ENCODE measurements around the gene RRH. TPM values are rescaled to one million over a fixed set of nuclear protein-coding genes. Genes with fewer than 3 reads are reported as not detected.
A peak's percentile ranks its signal among the peaks of the same experiment; 100 is the strongest.

Gene RRH
- total and polyA plus RNA-seq, 11 donors: 0.06 to 0.21 TPM; not detected in 9

DNA sequence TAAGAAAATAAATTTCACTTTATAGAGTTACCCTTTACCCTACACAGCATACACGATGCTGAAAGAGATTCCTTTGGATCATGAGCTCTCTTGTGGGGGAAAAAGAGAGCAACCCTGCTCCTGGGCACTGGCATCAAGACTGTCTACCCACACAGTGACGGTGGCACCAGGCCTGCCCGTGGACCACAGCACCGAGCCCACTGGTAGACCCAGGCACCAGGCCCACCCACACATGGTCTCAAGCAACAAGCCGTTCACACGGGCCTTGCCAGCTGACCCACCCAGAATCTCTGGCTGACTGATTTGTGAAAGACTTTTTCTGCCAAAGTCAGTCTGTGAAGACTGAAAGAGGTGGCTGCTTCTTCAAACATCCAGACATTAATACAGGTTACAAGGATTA lies 32.7 kb upstream of the RRH start:
- no peak for DNase-seq
- intact Hi-C loops (cut with DNase I): loop anchor here in 1 of 10 donors (10.0 kb wide), 1 partner anchor 50 kb away; no protein-coding TSS in a partner anchor
- WGBS, 4 donors: 81 to 92% (median 91%) methylated on average over 6 of the region's 6 CpGs
- peaks cover 0 to 3% (median 0%) of the 10 kb centered on the region in 9 donors for H3K36me3 ChIP-seq
- H3K4me1 ChIP-seq: no peaks in the 10 kb centered on the region
- TF ChIP-seq POLR2A (IDR thresholded peaks at IDR 0.05): no peak
- TF ChIP-seq, protein P1, sequence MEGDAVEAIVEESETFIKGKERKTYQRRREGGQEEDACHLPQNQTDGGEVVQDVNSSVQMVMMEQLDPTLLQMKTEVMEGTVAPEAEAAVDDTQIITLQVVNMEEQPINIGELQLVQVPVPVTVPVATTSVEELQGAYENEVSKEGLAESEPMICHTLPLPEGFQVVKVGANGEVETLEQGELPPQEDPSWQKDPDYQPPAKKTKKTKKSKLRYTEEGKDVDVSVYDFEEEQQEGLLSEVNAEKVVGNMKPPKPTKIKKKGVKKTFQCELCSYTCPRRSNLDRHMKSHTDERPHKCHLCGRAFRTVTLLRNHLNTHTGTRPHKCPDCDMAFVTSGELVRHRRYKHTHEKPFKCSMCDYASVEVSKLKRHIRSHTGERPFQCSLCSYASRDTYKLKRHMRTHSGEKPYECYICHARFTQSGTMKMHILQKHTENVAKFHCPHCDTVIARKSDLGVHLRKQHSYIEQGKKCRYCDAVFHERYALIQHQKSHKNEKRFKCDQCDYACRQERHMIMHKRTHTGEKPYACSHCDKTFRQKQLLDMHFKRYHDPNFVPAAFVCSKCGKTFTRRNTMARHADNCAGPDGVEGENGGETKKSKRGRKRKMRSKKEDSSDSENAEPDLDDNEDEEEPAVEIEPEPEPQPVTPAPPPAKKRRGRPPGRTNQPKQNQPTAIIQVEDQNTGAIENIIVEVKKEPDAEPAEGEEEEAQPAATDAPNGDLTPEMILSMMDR (IDR thresholded peaks at IDR 0.05): no peak
- H3K27ac ChIP-seq: no peak overlapping the region
- no peak overlapping the region for H3K4me3 ChIP-seq
- no peaks in the 10 kb centered on the region for H3K27me3 ChIP-seq
- peaks cover 0 to 55% (median 8%) of the 10 kb centered on the region in 12 donors for H3K9me3 ChIP-seq
- ATAC-seq: no peak

DNA sequence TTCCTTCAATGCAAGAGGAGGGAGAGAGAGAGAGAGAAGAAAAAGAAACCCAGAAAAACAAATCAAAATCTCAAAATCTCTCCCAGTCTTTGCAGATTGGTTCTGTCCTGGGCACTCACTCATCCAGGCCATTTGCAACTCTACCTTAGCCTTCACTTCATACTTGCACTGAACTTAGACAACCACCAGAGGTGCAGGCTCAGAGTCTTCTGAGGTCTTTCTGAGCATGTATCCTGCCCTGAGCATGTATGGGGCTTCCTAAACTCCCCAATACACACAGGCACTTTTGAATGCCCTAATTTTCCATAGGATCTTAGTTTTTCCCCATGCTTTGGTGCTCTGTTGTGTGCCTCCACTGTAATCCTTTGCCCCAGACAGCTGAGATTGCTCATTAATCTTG lies 28.9 kb upstream of the RRH start:
- ATAC-seq (no peak), DNase-seq (no peak)
- Histone ChIP-seq H3K4me3 (no peak overlapping the region), H3K9me3 (peaks cover 0 to 44% (median 8%) of the 10 kb centered on the region in 12 donors), H3K27me3 (no peaks in the 10 kb centered on the region), H3K36me3 (peaks cover 0 to 3% (median 0%) of the 10 kb centered on the region in 9 donors), H3K27ac (no peak overlapping the region), H3K4me1 (peaks cover 0 to 7% (median 0%) of the 10 kb centered on the region in 12 donors)
- TF ChIP-seq POLR2A (IDR thresholded peaks at IDR 0.05): no peak
- TF ChIP-seq, protein P1 (IDR thresholded peaks at IDR 0.05): no peak
- intact Hi-C loops (cut with DNase I): loop anchor here in 1 of 10 donors (10.0 kb wide), 1 partner anchor 54 kb away; no protein-coding TSS in a partner anchor

DNA sequence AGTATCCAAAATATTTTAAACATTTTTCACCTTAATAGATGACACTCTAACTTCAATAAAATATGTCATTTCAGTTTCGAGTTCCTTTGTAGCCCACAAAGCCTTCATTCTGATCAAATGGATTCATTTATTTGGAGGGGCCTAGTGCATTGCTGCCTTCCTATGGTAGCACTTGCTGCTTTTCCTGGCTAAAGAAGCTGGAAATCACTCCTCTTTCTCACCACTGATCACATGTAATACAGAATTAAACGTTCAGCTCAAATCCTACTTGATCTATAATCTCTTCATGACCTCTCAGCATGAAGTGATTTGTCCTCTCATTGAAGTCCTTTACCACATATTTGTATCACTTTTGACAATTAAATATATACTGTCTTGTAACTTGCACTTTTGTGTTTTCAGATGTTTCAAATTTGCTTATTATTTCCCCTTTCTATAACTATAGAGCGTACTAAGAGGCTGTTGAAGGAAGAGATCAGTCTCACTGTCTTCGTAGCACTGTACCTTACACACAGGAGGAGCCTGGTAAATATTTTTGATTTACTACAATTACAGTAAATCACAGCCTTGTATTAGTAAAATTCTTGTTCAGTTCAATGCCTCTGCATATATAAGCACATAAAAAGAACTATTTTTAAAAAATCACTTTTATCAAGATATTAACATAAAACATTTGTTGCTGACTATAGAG lies 26.5 kb upstream of the RRH start:
- ATAC-seq: no peak
- no peak for TF ChIP-seq POLR2A (IDR thresholded peaks at IDR 0.05)
- TF ChIP-seq, protein P1 (IDR thresholded peaks at IDR 0.05): no peak
- WGBS, 4 donors: 51 to 62% (median 55%) methylated on average over 4 of the region's 4 CpGs

DNA sequence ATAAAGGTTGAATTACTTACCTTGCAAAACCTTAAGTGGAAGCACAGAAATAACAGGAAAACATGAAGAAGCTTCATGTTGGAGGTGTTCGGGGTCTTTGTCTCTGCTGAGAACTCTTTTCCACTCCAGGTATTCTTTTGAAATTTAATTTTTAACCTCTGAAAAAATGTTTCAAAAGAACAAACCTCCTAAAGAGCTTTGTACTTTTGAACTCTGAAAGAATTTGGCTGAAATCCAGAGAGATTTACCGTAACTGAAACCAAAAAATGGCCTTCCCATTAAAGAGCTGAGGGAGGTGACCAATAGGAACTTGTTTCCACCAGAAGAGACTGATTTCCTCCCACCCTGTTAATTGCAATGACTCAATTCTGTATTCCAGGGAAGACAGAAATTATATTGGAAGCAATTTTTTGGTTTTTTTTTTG lies 25.9 kb upstream of the RRH start, which contains the start of gene CFI:
Gene CFI, minus strand, starts transcription at position 105 of the 425 bp plus-strand sequence. Its CDS starts 28 bp downstream, at position 77.
- Histone ChIP-seq H3K27me3 (no peaks in the 10 kb centered on the region), H3K4me1 (peaks cover 0 to 7% (median 0%) of the 10 kb centered on the region in 12 donors), H3K36me3 (no peaks in the 10 kb centered on the region), H3K9me3 (peaks cover 0 to 16% (median 0%) of the 10 kb centered on the region in 12 donors), H3K4me3 (peak within 1 kb of the TSS in 11 of 12 donors; percentile 14 to 59 (median 43)), H3K27ac (peak within 1 kb of the TSS in 11 of 12 donors; percentile 10 to 62 (median 52))
- intact Hi-C loops (cut with DNase I): loop anchor here in 2 of 10 donors (2.0 to 10.0 kb wide), 2 partner anchors 67 to 99 kb away; partner anchors contain the start of genes CASP6 (in 1 of the 2) and PLA2G12A (in 1 of the 2)
- WGBS, 4 donors: 35 to 47% (median 39%) methylated on average over 2 of the region's 2 CpGs
- no peak for TF ChIP-seq POLR2A (IDR thresholded peaks at IDR 0.05)
- TF ChIP-seq, protein P1 (IDR thresholded peaks at IDR 0.05): no peak
- DNase-seq: no peak
- ATAC-seq: peak in 2 of 4 donors; percentile 68 to 83

More for the DNA sequence above, 26.5 kb upstream of the RRH start:
- Histone ChIP-seq H3K36me3 (peaks cover 0 to 3% (median 0%) of the 10 kb centered on the region in 9 donors), H3K27me3 (no peaks in the 10 kb centered on the region), H3K9me3 (peaks cover 0 to 23% (median 1%) of the 10 kb centered on the region in 12 donors), H3K4me3 (peak overlapping the region in 11 of 12 donors; percentile 14 to 59 (median 43)), H3K27ac (peak overlapping the region in 11 of 12 donors; percentile 10 to 62 (median 52)), H3K4me1 (peaks cover 0 to 7% (median 0%) of the 10 kb centered on the region in 12 donors)
- intact Hi-C loops (cut with DNase I): loop anchor here in 1 of 10 donors (10.0 kb wide), 1 partner anchor 66 kb away; the partner anchor contains the start of gene PLA2G12A
- no peak for DNase-seq
